Peyer's patch (tissue), 4 donors: ENCODE results near the gene ROBO2. TPM values are rescaled to one million over a fixed set of nuclear protein-coding genes. Genes with fewer than 3 reads are reported as not detected.

ENCODE experiments used
- DNase-seq, 3 donors: peaks; one replicate each; pipeline ENCODE4 v3.0.0-alpha.2; 2017 to 2019
- H3K27ac ChIP-seq, 4 donors: fragments of 200-600 bp; sonication (generic); one replicate each; pipeline ENCODE4 v1.5.1; 2016 to 2019
- H3K27me3 ChIP-seq, 2 donors: fragments of 200-600 bp; sonication (generic); one replicate each; pipeline ENCODE4 v1.5.1; 2019
- H3K36me3 ChIP-seq, 3 donors: fragments of 200-600 bp; sonication (generic); one replicate each; pipeline ENCODE4 v1.5.1; 2016 to 2019
- H3K4me1 ChIP-seq, 4 donors: fragments of 200-600 bp; sonication (generic); one replicate each; pipeline ENCODE4 v1.5.1; 2016 to 2019
- H3K4me3 ChIP-seq, 4 donors: fragments of 200-600 bp; sonication (generic); 1 replicate in 3 of 4; 2 replicates in 1 of 4; pipeline ENCODE4 v1.5.1; 2016 to 2019; ENCODE audit warnings: mild to moderate bottlenecking in 1 of 4
- H3K9me3 ChIP-seq, 4 donors: fragments of 200-600 bp; sonication (generic); one replicate each; pipeline ENCODE4 v1.5.1; 2016 to 2019; ENCODE audit warnings: mild to moderate bottlenecking in 1 of 4
- POLR2A ChIP-seq, 2 donors: fragments of 450-650 bp; IDR thresholded peaks; one replicate each; pipeline ENCODE4 v1.5.1; 2017; ENCODE audit warnings: antibody characterized with exemption in 2 of 2, mild to moderate bottlenecking in 2 of 2, moderate library complexity in 2 of 2
- total RNA-seq, 4 donors: library from RNA; depleted of rRNA; stranded (reverse); fragments of >200 nt; gene quantifications; one replicate each; pipeline ENCODE4 v1.1.0, GENCODE V29; 2016
- TF ChIP-seq, protein P1 (sequence below), 6 experiments: fragments of 450-650 bp in 4 of 6; fragments of 200-600 bp in 2 of 6; sonication (generic) in 1 of 6; IDR thresholded peaks; one replicate each; pipeline ENCODE4 v1.5.1; 2017 to 2019; ENCODE audit warnings: antibody characterized with exemption in 6 of 6, mild to moderate bottlenecking in 3 of 6, moderate library complexity in 1 of 6

The ROBO2 gene
- total RNA-seq, 4 donors from 2014 or later = 1.1 to 5.4 (median 3.4) TPM

DNA sequence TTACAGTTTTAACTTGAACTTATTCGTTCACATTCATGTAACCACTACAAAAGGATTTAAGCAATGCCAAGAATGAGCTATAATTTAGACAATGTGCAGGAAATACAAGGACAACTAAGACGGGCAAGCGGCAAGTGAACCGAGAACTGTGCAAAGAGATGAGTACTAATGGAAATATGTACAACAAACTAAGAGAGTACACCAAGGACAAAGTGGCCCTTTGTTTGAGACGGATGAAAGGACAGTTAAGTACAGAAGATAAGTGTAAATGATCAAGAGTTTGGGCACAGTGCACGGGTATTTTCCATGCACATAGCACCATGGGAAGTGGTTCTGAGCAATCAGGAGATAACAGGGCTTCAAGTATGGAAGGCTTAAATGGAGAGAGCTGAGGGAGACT, 281.7 kb downstream of the ROBO2 start:
- TF ChIP-seq, protein P1, sequence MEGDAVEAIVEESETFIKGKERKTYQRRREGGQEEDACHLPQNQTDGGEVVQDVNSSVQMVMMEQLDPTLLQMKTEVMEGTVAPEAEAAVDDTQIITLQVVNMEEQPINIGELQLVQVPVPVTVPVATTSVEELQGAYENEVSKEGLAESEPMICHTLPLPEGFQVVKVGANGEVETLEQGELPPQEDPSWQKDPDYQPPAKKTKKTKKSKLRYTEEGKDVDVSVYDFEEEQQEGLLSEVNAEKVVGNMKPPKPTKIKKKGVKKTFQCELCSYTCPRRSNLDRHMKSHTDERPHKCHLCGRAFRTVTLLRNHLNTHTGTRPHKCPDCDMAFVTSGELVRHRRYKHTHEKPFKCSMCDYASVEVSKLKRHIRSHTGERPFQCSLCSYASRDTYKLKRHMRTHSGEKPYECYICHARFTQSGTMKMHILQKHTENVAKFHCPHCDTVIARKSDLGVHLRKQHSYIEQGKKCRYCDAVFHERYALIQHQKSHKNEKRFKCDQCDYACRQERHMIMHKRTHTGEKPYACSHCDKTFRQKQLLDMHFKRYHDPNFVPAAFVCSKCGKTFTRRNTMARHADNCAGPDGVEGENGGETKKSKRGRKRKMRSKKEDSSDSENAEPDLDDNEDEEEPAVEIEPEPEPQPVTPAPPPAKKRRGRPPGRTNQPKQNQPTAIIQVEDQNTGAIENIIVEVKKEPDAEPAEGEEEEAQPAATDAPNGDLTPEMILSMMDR (IDR thresholded peaks at IDR 0.05) = no peak
- TF ChIP-seq POLR2A (IDR thresholded peaks at IDR 0.05) = no peak
- no peaks in the 10 kb centered on the region for H3K4me1 ChIP-seq

DNA sequence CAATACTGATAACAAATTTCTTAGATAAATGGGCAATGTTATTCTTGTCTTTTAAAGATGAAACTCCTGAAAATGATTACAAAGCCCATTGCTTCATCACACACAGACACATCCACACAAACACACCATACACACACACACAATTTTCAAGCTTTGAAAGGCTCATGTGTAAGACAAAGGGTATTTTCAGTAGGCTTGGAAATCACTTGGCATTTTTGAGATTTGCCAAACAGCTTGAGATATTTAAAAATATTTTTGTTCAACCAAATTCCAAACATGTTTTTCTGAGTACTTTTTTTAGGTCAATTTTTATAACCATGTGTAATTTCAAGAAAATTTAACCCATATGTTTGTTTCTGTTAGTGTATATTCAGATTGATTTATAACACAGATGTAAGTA, 283.7 kb downstream of the ROBO2 start:
- H3K9me3 ChIP-seq = no peaks in the 10 kb centered on the region
- H3K4me1 ChIP-seq = no peaks in the 10 kb centered on the region
- H3K4me3 ChIP-seq = no peak overlapping the region
- no peak for DNase-seq
- H3K27me3 ChIP-seq = no peaks in the 10 kb centered on the region
- no peak overlapping the region for H3K27ac ChIP-seq
- H3K36me3 ChIP-seq = no peaks in the 10 kb centered on the region
- TF ChIP-seq POLR2A (IDR thresholded peaks at IDR 0.05) = no peak
- TF ChIP-seq, protein P1 (IDR thresholded peaks at IDR 0.05) = no peak

More for the DNA sequence above, 281.7 kb downstream of the ROBO2 start:
- Histone ChIP-seq H3K36me3 (no peaks in the 10 kb centered on the region), H3K27me3 (no peaks in the 10 kb centered on the region), H3K27ac (no peak overlapping the region), H3K9me3 (no peaks in the 10 kb centered on the region), H3K4me3 (no peak overlapping the region)
- no peak for DNase-seq

DNA sequence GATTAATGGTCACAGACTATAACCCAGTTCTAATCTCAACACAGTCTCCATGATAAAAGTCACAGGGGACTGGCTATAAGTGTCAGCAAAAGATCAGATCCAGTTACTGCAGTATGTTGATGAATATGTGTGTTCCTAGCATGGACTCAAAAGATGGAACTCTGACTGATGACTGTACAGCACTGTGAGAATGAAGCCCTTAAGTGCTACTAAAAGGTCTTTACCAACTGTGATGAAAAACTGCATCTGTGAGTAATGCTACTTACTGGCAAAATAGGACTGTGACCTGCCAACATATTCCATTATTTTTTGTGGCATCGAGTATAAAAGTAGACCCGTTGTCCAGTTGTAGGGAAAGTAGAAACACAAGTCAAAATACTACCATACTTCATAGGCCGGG, 284.2 kb downstream of the ROBO2 start:
- no peak overlapping the region for H3K27ac ChIP-seq
- H3K36me3 ChIP-seq = no peaks in the 10 kb centered on the region
- no peak for DNase-seq
- H3K4me1 ChIP-seq = no peaks in the 10 kb centered on the region
- TF ChIP-seq, protein P1 (IDR thresholded peaks at IDR 0.05) = no peak
- TF ChIP-seq POLR2A (IDR thresholded peaks at IDR 0.05) = no peak
- H3K4me3 ChIP-seq = no peak overlapping the region
- H3K9me3 ChIP-seq = no peaks in the 10 kb centered on the region
- H3K27me3 ChIP-seq = no peaks in the 10 kb centered on the region

DNA sequence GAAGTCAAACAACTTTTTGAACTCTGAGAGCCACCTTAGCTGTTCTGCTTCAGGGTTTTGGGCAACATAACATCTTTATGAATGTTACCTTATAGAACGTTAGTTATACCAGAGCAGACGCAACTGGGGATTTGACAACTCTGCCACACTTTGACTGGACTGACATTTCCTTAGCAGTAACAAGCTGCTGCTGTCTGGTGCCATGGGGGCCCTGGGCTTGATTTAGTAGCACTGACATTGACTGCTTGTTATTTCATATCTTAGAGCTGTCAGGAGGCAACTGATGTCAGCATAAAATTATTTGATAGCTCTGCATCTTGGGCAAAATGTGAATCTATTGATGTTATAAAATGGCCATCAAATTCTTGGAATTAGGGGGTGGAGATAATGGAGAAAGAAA, 285.4 kb downstream of the ROBO2 start:
- TF ChIP-seq POLR2A (IDR thresholded peaks at IDR 0.05) = no peak
- TF ChIP-seq, protein P1 (IDR thresholded peaks at IDR 0.05) = no peak
- DNase-seq = no peak
- H3K4me1 ChIP-seq = no peaks in the 10 kb centered on the region
- H3K27ac ChIP-seq = no peak overlapping the region
- no peak overlapping the region for H3K4me3 ChIP-seq
- no peaks in the 10 kb centered on the region for H3K27me3 ChIP-seq
- no peaks in the 10 kb centered on the region for H3K36me3 ChIP-seq
- H3K9me3 ChIP-seq = no peaks in the 10 kb centered on the region

DNA sequence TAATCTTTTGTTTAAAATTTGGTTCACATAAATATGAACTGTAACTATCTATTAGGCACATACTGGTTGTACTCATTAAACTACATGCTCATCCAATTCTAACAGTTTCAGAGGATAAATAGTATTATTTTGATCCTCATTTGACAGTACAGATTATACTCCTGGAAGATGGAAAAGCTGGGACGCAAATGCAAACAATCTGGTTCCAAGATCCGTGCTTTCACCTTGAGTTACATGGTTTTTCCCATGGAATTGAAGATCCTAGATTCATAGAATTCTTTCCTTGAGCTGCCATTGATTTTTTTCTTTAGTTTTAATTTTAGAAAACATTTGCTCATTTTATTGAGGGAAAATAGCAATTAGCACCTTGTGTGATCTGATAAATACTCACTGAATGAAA, 285.8 kb downstream of the ROBO2 start:
- Histone ChIP-seq H3K36me3 (no peaks in the 10 kb centered on the region), H3K9me3 (no peaks in the 10 kb centered on the region), H3K4me1 (no peaks in the 10 kb centered on the region), H3K4me3 (no peak overlapping the region), H3K27me3 (no peaks in the 10 kb centered on the region), H3K27ac (no peak overlapping the region)
- TF ChIP-seq, protein P1 (IDR thresholded peaks at IDR 0.05) = no peak
- no peak for TF ChIP-seq POLR2A (IDR thresholded peaks at IDR 0.05)
- DNase-seq = no peak

DNA sequence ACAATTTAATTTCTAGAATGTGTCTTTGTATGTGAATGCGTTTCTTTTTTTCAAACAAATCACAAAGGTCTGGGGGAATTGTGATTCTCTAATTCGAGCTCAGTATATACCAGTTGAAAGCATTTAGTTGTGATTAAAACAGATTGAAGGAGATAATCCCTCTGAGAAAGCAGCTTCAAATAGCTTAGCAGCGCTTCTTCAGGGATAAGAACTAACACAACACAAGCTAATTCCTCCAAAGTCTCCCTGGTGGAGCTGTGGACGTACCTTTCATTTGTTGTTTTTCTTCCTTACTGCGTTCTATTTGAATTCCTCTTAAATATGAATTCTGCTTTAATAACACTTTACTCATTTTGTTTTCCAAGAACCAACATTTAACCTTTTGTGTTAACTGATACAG, 286.7 kb downstream of the ROBO2 start:
- Histone ChIP-seq H3K27ac (no peak overlapping the region), H3K36me3 (no peaks in the 10 kb centered on the region), H3K9me3 (no peaks in the 10 kb centered on the region), H3K4me3 (no peak overlapping the region), H3K27me3 (no peaks in the 10 kb centered on the region), H3K4me1 (no peaks in the 10 kb centered on the region)
- TF ChIP-seq, protein P1 (IDR thresholded peaks at IDR 0.05) = no peak
- no peak for TF ChIP-seq POLR2A (IDR thresholded peaks at IDR 0.05)
- DNase-seq = no peak
